GM21423 (cell line): ENCODE measurements around the gene MMAA.
A peak's percentile ranks its signal among the peaks of the same experiment; 100 is the strongest.
"Not testable (repeated sequence)": the region's sequence is repeated elsewhere in the genome, so short reads cannot be mapped to it uniquely, and the experiment has no call there.

Experiments used
- ATAC-seq: cut with Tn5 transposase; IDR thresholded peaks from one replicate; pipeline ENCODE4 v1.9.1; 2021; ENCODE audit warnings: mild to moderate bottlenecking, moderate library complexity; ENCODE audit not compliant: unreplicated experiment

Gene MMAA

DNA sequence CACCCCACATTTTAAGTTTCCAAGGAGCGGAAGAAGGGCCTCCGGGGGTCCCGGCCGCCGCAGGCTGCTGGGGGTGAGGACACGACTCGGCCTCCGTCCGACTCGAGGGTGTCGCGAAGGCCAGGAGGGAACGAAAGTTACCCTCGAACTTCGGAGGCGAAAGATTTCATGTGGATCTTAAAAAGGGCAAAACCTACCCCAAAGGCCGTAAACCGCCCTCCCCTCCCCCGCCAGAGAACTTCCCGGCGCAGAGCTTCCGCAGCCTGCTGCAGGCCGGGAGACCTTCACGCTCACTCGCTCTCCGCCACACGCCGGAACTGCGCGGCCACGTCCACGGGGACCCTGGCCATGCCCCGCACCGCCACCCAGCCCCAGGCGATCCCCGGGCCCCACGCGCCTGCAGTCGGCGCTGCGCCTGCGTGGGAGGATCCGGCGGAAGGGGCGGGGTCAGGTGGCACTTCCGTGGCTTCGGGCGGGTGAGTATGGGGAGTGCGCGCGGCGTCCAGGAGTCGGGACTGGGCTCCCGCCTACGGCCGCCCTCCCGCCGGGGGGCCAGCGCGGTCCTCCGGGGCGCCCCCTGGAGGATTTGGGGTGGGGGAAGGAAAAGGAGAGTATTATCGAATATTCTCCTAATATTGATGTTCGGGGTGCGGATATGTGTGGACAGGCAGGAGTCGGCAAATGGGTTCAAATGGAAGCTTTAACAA is at the start of gene MMAA:
TSS of gene MMAA (plus strand) at position 454 of the 707 bp plus-strand sequence. CDS start 19,755 bp downstream, outside the sequence.
- ATAC-seq: peak; percentile 88

DNA sequence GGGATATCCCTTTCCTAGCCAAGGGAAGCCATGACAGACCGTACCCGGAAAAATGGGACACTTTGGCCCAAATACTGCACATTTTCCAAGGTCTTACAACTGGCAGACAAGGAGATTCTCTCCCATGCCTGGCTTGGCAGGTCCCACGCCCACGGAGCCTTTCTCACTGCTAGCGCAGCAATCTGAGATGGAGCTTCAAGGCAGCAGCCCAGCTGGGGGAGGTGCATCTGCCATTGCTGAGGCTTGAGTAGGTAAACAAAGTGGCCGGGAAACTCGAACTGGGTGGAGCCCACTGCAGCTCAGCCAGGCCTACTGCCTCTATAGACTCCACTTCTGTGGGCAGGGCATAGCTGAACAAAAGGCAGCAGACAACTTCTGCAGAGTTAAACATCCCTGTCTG is 44.6 kb upstream of the MMAA start:
- ATAC-seq: not testable (repeated sequence)

DNA sequence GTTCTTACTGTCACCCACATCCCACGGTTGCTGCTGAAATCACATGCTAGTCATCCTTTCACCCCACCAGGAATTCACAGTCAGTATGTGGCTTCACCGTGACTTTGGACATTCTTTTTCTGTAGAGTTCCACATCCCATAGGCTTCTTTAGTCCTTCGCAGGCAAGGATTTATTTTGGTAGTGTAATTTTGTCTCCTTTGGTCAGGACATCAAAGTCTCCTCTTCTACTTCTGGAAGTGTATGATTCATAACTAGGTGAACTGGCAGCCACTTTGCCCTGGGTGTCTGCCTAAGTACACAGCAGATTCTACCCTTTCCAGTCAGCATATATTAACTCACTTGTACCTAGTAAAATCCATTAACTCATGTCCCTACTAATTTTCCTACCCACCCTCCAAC is 38.3 kb upstream of the MMAA start:
- ATAC-seq: no peak

DNA sequence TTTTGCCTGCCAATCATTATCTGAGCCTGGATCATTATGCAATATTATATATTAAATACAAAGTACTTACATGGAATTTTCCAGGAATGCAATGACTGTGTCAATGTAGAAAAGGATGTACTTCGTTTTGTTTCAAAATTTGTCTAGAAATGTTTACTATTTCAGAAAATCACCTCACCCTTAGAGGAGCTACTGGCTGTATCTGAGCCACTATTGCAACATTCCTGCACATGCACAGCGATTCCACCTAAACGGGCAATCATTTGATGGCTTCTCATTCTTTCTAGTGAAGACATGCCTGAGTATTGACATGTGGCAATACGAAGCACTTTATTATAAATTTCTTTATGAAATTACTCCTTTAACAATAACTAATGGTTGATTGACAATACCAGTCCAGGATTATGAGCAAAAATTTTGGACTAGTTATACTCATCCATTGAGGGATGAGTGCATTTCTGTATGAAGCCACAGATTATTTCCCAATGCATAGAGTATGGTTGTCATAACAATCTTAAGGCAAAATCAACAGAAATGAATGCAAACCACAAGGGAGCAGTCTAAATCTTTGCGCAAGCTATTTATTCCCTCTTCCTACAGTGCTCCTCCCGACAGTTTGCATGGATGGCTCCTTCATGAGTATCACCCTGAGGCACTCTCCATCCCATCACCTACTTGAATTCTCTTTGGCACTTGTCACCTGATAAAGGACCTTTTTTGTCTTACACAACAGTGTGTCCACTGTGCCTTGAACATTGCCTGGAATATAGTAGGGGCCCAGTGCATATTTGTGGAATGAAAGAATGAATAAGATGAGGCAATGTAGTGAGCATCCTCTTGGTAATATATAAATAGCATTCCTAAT is 35.8 kb upstream of the MMAA start:
- no peak for ATAC-seq

DNA sequence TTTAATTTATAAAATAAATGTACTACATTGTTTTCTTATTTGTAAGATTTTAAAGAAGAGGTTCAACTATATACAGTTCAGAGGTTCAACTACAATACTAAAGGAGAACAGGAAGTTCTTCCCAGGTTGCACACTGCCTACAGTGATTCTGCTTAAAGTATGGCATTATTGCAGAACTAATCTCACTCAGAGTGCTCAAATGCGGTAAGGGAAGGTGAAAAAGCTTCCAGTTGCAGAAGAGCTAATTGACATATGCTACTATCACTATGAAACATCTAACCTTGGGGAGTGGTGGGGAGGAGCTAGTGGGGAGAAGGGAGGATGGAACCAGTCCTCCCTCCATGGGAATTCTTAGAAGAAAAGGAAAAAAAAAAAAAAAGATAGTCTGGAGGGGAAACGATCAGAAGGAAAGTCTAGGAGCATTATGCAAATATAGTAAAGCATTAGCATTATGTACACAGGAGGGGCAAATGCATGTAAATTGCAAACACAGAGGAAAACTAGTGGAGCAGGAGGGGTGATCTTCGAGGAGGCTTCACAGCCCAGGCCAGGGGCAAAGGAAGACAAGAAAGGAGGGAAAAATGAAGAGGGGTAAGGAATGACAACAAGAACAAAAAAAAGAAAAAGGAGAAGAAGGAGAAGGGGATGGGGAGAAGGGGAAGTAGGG is 32.0 kb upstream of the MMAA start:
- no peak for ATAC-seq

DNA sequence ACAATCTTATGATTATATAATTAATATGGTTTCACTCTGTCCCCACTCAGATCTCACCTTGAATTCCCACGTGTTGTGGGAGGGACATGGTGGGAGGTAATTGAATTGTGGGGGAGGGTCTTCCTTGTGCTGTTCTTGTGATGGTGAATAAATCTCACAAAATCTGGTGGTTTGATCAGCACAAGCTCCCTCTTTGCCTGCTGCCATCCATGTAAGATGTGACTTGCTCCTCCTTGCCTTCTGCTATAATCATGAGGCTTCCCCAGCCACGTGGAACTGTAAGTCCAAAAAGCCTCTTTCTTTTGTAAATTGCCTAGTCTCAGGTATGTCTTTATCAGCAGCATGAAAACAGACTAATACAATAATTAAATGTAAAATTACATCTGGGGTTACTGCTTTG is 29.8 kb upstream of the MMAA start:
- ATAC-seq: not testable (repeated sequence)

DNA sequence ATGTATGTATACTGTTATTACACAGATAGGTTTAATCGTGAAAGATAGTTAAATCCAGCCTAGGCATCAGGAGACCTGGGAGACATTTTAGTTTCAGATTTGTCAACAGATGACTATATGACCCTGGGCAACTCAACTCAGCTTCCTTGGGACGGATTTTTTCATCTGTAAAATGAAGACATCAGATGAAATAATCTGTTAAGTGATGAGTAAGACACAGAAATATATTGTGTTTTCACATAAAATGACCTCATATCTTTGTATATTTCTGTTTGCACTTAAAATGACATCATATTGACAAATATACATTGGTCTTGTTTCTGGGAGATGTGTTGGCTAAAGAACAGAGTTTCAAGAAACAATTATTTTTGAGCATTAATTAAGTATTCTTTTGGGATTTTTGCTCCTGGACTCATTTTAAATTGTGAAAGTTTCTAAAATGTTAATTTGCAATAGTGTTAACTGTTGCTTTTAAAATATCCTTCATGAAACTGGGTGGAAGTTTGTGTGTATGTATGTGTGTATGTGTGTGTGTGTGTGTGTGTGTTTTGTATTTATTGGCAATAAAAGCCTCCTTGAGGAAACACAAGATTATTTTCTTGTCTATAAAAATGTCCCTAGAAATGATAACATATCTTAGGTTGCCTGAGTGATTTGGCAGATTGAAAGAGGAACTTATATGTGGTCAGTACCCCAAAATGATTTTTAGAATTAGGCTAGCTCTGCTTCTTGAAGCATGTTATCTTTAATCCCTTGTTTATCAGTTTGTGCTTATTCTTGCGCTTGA is 29.1 kb upstream of the MMAA start:
- no peak for ATAC-seq

DNA sequence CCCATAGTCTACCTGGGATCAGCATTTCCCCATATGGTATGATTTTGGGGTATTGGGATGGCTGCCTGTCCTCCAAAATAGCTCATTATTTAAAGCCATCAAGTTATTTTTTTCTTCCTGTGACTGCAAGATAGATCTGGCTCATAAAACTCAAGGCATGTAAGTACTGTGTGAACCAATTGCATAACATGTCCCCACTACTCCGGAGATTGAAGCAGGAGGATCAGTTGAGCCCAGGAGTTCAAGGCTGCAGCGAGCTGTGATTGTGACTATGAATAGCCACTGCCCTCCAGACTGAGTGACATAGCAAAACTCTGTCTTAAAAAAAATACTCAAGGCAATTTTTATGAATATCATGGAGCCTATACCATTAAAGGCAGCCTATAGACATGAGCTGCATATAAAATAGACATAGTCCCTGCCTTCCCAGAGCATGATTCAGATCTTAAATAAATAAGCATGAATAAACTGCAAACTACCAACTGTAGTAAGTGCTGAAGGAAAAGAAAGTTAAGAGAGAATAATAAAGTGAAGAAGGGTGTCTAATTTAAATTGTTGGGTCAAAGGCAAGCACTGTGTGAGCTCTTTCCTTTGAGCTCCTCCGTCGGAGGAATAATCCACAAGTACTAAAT is 16.9 kb upstream of the MMAA start:
- no peak for ATAC-seq

DNA sequence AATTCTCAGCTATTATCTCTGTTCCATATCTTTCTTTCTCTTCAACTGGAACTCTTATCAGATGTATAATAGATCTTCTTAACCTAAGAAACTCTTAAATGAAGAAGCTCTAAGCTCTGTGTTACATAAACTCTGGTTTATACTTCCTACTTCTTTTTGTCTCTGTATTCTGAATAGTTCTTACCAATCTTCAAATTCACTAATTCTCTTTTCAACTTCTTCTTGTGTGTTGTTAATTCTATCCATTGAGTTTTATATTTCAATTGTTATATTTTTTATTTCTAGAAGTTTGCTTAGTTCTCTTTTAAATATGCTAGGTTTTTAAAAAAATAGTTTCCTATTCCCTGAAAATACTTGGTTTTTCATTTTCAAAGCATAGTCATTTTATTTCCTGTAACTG is 13.2 kb upstream of the MMAA start:
- ATAC-seq: no peak

DNA sequence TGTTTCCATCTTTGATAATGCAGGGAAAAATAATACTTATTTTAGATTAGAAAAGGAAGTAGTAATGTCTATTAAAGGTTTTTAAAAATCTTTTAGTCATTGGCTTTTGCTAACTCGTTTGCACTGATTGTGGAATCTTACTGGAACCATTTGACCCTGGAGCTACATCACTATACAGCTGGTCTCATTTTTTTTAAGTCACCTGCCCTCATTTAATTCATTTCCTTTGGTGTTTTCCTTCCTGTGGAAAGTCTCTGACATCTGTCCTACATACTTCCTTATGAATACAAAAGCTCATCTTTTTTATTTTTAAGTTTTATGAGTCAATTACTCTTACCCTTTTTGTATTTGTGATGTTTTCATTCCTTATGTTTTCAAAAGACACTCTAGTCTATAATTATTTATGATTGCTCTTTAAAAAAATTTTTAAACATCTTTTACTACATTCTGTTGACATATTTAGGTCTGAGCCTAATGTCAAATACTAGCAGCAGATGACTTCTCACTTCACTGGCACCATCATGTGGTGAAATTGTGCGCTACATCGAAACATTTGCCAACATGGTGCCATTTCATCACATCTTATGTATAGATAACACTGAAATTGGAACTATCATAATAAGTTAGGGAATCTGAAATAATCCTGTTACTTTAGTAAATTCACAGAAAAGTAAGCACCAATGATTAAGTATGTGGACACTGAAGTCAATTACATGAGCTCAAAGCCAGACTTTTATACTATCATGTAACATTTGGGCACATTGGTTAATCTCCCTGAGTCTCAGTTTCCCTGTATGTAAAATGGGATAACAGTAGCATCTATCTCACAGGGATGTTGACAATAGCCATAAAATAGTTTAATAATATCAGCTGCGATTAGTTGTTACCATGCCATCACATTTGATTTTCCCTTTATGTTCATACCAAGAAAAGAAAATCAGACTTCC is 9.4 kb upstream of the MMAA start:
- no peak for ATAC-seq

DNA sequence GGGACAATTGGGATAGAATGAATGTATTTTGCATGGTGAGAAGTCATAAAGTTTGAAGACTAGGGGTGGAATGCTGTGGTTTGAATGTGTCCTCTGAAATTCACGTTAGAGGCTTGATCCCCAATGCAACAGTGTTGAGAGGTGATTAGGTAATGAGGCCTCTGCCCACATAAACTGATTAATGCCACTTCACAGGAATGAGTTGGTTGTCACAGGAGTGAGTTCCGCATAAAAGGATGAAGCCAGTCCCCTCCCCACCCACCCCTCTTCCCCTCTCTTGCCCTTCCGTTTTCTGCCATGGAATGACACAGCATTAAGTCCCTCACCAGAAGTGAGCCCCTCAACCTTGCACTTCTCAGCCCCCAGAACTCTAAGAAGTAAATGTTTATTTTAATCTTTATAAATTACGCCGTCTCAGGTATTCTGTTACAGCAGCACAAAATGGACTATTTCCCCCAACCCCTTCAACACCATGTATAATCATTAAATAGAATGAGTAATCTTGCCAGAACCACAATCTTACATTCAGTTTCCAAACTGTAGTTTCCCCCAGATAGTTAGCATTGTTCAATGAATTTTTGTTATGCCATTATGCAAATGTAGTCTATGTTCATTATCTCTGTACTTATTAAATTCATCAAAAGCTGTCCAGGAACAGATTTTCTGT is 5.5 kb upstream of the MMAA start:
- peak; percentile 67 for ATAC-seq

DNA sequence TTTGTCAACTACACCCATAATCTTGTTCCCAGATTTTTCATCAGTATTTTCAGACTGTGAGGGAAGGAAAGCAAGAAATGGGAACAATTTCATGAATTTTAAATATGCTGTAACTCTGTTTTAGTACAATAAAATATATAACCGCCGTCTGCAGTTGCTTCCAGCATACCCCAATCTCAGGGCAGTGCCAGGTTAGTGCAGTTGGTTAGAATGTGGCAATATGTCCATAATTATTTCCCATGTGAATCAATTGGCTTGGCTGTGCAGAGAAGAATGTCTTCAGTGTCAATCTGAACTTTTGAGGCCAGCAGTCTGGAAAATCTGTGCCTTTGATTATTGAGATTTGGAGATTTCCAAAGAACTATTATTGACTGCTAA is 5.0 kb upstream of the MMAA start:
- no peak for ATAC-seq

DNA sequence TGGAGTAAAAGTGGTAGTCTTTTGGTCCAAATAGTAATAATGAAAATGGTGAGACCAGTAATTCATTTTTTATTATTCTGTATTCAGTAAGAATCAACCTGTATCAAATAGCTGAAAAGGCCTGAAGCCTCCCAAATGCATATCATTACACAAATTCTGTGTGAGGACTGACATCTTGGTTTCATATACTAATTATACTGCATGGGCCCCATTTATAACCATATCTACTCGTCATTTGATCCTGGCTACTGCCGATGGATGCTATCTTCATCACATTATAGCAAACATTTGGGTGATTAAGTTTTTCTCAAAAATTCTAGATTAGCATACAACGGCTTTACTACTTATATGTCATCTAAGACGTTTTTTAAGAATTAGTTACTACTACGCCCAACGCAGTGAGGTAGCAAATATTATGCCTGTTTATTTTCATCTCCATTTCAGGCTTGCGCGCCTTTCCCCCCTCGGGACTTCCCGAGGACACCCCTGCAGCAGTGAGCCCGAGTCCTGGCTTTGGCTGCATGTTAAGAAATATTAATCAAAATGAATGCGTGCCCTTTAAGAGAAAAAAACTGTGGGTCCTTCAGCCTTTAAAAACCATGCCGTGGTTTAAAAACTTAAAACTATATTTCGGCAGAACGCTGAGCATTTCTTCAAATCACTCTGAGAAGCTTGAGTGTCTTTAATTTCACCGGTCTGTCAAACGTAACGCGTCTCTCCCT is 814 bp upstream of the MMAA start:
- ATAC-seq: no peak

DNA sequence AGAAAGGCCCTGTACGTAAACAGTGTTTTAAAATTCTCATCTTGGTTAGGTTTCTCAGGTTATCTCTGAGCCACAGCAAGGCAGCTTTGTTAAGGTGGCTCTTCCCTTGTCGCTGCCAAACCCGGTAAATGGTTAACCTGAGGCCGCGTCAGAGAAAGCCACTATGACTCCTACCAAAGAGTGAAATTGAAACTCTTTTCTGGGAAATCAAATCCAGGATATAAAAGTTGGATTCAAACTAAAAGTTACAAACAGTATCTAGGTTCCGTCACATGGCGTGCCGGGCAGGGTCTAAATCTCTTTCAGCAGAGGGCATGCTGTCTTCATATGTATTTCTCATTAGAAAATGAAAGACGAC is 433 bp downstream of the MMAA start:
- ATAC-seq: peak; percentile 50

DNA sequence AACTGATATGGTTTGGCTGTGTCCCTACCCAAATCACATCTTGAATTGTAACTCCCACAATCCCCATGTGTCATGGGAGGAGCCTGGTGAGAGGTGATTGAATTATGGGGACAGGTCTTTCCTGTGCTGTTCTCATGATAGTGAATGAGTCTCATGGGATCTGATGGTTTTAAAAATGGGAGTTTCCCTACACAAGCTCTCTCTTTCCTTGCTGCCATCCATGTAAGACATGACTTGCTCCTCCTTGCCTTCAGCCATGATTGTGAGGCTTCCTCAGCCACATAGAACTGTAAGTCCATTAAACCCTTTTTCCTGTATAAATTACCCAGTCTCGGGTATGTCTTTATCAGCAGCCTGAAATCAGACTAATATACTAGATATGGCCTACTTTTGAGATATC is 2.9 kb downstream of the MMAA start:
- not testable (repeated sequence) for ATAC-seq

DNA sequence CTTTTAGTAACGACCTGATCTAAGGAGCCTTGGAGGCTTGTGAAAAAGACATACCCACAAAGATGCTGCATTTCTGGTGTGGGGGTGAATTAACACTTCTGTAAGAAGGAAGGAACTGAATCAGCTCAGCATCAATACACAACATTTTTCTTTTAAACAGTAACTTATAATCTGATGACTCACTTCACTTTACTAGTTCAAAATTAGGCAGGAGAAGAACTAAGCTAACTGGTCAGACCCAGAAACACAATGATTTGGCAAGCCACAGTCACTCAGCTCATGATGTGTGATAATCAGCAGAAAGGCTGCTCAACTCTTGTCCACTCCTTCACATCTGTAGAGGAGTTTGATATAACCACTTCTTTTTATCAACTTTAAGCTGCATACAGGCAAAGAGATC is 4.6 kb downstream of the MMAA start:
- peak; percentile 34 for ATAC-seq

DNA sequence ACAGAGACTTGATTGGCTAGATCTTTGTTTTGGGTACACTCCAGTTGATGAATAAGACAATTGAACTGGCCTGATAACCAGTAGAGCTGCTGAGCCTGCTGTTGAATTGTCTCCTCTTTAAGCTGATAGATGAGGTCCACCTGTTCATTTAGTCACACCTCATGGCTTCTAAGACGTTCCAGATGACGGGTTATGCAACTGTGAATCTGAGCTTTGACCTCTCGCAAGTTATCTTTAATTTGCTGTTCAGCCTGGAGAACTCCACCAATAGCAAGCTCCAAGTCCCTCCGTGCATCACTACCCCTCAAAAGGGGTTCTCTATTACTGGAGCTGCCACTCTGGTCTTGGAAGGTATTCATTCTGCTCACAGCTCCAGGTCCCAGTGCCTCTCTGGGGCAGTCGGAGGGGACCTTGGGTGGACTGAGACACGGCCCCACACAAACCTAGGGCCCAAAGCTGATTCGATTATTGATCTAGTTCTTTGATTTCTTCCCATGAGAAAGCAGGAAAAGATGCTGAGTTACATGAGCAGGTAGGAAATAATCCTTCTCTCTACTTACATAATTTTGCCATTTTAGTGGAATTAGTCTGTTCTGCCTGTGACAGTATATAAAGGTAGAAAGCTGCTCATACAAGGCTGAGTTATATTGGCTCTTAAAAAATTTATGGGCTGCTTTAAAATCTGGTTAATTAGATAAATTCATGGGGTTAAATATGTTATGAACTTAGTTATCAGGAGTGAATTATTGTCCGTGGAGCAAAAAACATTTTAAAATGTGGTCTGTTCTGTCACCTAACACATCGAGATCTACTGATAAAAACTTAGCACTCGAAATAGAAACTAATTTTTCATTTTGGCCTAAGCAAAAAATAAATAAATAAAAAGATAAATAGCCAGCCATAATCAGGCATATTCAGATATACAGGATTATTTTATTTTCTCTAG is 6.8 kb downstream of the MMAA start:
- no peak for ATAC-seq
